Esophagus muscularis mucosa (tissue), 4 donors: ENCODE results near the gene FMN2.

ENCODE experiments used
- CTCF ChIP-seq, 3 experiments: fragments of 200-600 bp in 2 of 3; fragments of 450-650 bp in 1 of 3; sonication (generic) in 2 of 3; IDR thresholded peaks; one replicate each; pipeline ENCODE4 v1.5.1; 2017 to 2019; ENCODE audit warnings: antibody characterized with exemption in 3 of 3, mild to moderate bottlenecking in 2 of 3, moderate library complexity in 1 of 3
- EP300 ChIP-seq: sonication (generic); formaldehyde crosslinking; IDR thresholded peaks from one replicate; pipeline ENCODE4 v1.6.1; 2017; ENCODE audit warnings: antibody characterized with exemption
- POLR2A ChIP-seq: fragments of 450-650 bp; IDR thresholded peaks from one replicate; pipeline ENCODE4 v1.6.1; 2017; ENCODE audit warnings: antibody characterized with exemption, moderate library complexity, mild to moderate bottlenecking, low read depth
- POLR2AphosphoS5 ChIP-seq, 2 donors: sonication (generic); formaldehyde crosslinking; IDR thresholded peaks; one replicate each; pipeline ENCODE4 v1.6.1; 2017; ENCODE audit warnings: antibody characterized with exemption in 2 of 2

- TF ChIP-seq EP300, result no peak
- no peak for TF ChIP-seq CTCF (IDR thresholded peaks at IDR 0.05)
- TF ChIP-seq POLR2AphosphoS5 (IDR thresholded peaks at IDR 0.05), result no peak
- TF ChIP-seq POLR2A, result no peak
These were observed 315.7 kb downstream of the FMN2 start for GRCh38 chr1:240407407-240407806.
